ENCODE data around the gene MOB1A.

GRCh38 chr2:74162951-74163350, 15.7 kb downstream of the MOB1A start:
- TF ChIP-seq CTCF (conservative IDR thresholded peaks at IDR 0.05; ENCODE audit: low read length): no peak
- no peak for TF ChIP-seq EZH2phosphoT487 (IDR thresholded peaks at IDR 0.05; ENCODE audit: borderline replicate concordance, low read depth, low read length)

Measured in OCI-LY7 (cell line).